K562 (cell line): Measurements from ENCODE around the gene FITM2.
"Not testable (repeated sequence)": the region's sequence is repeated elsewhere in the genome, so short reads cannot be mapped to it uniquely, and the experiment has no call there.

Experiments used
- ATF6 ChIP-seq: sonication (generic); formaldehyde crosslinking; IDR thresholded peaks from 2 replicates; pipeline ENCODE4 v1.4.0; 2020; ENCODE audit warnings: mild to moderate bottlenecking, missing genetic modification reagents
- BCOR ChIP-seq: fragments of 450-650 bp; IDR thresholded peaks from 2 replicates; pipeline ENCODE4 v1.6.1; 2016
- CEBPB ChIP-seq: fragments of 450-650 bp; IDR thresholded peaks from 2 replicates; pipeline ENCODE4 v1.6.1; 2016; ENCODE audit warnings: missing genetic modification characterization, missing compliant biosample characterization
- CTCF ChIP-seq, 3 experiments: IDR thresholded peaks in 2 of 3; conservative IDR thresholded peaks in 1 of 3; 2 replicates each; pipeline ENCODE4 v1.5.1; 2011 to 2012; ENCODE audit warnings: low read length in 3 of 3, mild to moderate bottlenecking in 3 of 3, control low read depth in 2 of 3, improper control_type of control experiment in 1 of 3, inconsistent platforms in 1 of 3, low read depth in 1 of 3, mixed read lengths in 1 of 3, moderate library complexity in 1 of 3; ENCODE audit not compliant: insufficient read depth in 2 of 3
- ELF1 ChIP-seq: fragments of 200-800 bp; sonication (Bioruptor generic); IDR thresholded peaks from 2 replicates; pipeline ENCODE4 v1.6.1; 2016; ENCODE audit warnings: missing genetic modification characterization, missing compliant biosample characterization
- EZH2 ChIP-seq: IDR thresholded peaks from 2 replicates; pipeline ENCODE4 v1.6.1; 2012; ENCODE audit warnings: low read depth, mild to moderate bottlenecking, inconsistent platforms, low read length, borderline replicate concordance
- JUND ChIP-seq, 2 experiments: IDR thresholded peaks; 2 replicates in 1 of 2; 3 replicates in 1 of 2; pipeline ENCODE4 v1.6.1; 2011; ENCODE audit warnings: borderline replicate concordance in 2 of 2, low read depth in 2 of 2, low read length in 2 of 2, improper control_type of control experiment in 1 of 2, missing biosample characterization in 1 of 2, missing genetic modification characterization in 1 of 2, missing genetic modification reagents in 1 of 2
- KAT8 ChIP-seq: fragments of 450-650 bp; IDR thresholded peaks from 2 replicates; pipeline ENCODE4 v1.6.1; 2016; ENCODE audit warnings: low read depth, mild to moderate bottlenecking
- MXI1 ChIP-seq: IDR thresholded peaks from 2 replicates; pipeline ENCODE4 v1.6.1; 2011; ENCODE audit warnings: low read depth, mild to moderate bottlenecking, improper control_type of control experiment, low read length
- POLR2A ChIP-seq: fragments of 450-650 bp; conservative IDR thresholded peaks from 2 replicates; pipeline ENCODE4 v1.6.1; 2016
- POLR2AphosphoS5 ChIP-seq: IDR thresholded peaks from 2 replicates; pipeline ENCODE4 v1.6.1; 2011; ENCODE audit warnings: mild to moderate bottlenecking, low read depth, low read length, moderate library complexity; ENCODE audit not compliant: control insufficient read depth, insufficient read depth
- POLR3A ChIP-seq: IDR thresholded peaks from 2 replicates; pipeline ENCODE4 v1.6.1; 2011; ENCODE audit warnings: borderline replicate concordance, mild to moderate bottlenecking, moderate library complexity; ENCODE audit not compliant: insufficient read length, insufficient read depth; ENCODE audit errors: extremely low read depth
- RFX5 ChIP-seq: IDR thresholded peaks from 2 replicates; pipeline ENCODE4 v1.6.1; 2011; ENCODE audit warnings: low read depth, mild to moderate bottlenecking, improper control_type of control experiment, low read length

DNA sequence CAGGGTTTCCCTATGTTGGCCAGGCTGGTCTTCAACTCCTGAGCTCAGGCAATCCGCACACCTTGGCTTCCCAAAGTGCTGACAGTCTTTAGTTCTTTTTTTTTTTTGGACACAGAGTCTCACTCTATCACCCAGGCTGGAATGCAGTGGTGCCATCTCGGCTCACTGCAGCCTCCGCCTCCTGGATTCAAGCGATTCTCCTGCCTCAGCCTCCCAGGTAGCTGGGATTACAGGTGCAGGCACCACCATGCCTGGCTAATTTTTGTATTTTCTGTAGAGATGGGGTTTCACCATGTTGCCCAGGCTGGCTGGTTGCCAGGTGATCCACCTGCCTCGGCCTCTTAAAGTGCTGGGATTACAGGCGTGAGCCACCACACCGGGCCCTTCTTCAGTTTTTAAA is 16.7 kb upstream of the FITM2 start:
- TF ChIP-seq RFX5; POLR3A; POLR2AphosphoS5; KAT8; CTCF (IDR thresholded peaks at IDR 0.05 in 2 of 3, conservative IDR thresholded peaks at IDR 0.05 in 1 of 3; ENCODE audit: insufficient read depth in 2 of 3, low read depth in 1 of 3, low read length in 3 of 3); MXI1; JUND (IDR thresholded peaks at IDR 0.05; ENCODE audit: borderline replicate concordance, low read depth, low read length); JUND (tag; IDR thresholded peaks at IDR 0.05; ENCODE audit: borderline replicate concordance, low read depth, low read length); EZH2; ELF1 (tag); BCOR; CEBPB (tag); POLR2A; ATF6 (CRISPR knock-in tag): not testable (repeated sequence)
